Lower lobe of right lung (tissue), 2 donors: ENCODE data around the gene ZC3H15. TPM values are rescaled to one million over a fixed set of nuclear protein-coding genes. Genes with fewer than 3 reads are reported as not detected.
A peak's percentile ranks its signal among the peaks of the same experiment; 100 is the strongest.

ENCODE experiments used
- ATAC-seq, 2 donors: fragments of 200-7000 bp; cut with Tn5 transposase; one replicate each; pipeline ENCODE4 v1.9.1; 2020 to 2022; ENCODE audit warnings: mild to moderate bottlenecking in 2 of 2, moderate library complexity in 2 of 2
- DNase-seq: peaks from one replicate; pipeline ENCODE4 v3.0.0-alpha.2; 2020
- H3K27ac ChIP-seq: fragments of 200-600 bp; one replicate; pipeline ENCODE4 v1.8.0; 2022
- H3K27me3 ChIP-seq: fragments of 200-600 bp; one replicate; pipeline ENCODE4 v1.8.0; 2022; ENCODE audit warnings: low read depth
- H3K36me3 ChIP-seq: fragments of 200-600 bp; one replicate; pipeline ENCODE4 v1.8.0; 2022; ENCODE audit warnings: mild to moderate bottlenecking
- H3K4me1 ChIP-seq: fragments of 200-600 bp; one replicate; pipeline ENCODE4 v1.8.0; 2022
- H3K4me3 ChIP-seq: fragments of 200-600 bp; one replicate; pipeline ENCODE4 v1.8.0; 2022; ENCODE audit warnings: mild to moderate bottlenecking
- H3K9me3 ChIP-seq: fragments of 200-600 bp; one replicate; pipeline ENCODE4 v1.8.0; 2022
- CTCF ChIP-seq: fragments of 200-600 bp; IDR thresholded peaks from one replicate; pipeline ENCODE4 v1.8.0; 2022; ENCODE audit warnings: antibody characterized with exemption, mild to moderate bottlenecking
- intact Hi-C: fragments of 100-400 bp; cut with DNase I; formaldehyde crosslinking; loops from one replicate; pipeline ENCODE4 v1.11.0; 2022
- total RNA-seq: library from RNA; stranded (reverse); fragmentation: NEBNext Ultra II Directional; extraction: Animal tissue kit (Norgen Biotek cat#: 25700); gene quantifications from one replicate; pipeline ENCODE4 v1.2.1, GENCODE V29; 2021
- donor health status: DM: no; HTN: yes; CAD: no; lungs with severe emphysema.

Gene ZC3H15
- total RNA-seq, 1 donor from 2014 or later = 44.2 TPM

DNA sequence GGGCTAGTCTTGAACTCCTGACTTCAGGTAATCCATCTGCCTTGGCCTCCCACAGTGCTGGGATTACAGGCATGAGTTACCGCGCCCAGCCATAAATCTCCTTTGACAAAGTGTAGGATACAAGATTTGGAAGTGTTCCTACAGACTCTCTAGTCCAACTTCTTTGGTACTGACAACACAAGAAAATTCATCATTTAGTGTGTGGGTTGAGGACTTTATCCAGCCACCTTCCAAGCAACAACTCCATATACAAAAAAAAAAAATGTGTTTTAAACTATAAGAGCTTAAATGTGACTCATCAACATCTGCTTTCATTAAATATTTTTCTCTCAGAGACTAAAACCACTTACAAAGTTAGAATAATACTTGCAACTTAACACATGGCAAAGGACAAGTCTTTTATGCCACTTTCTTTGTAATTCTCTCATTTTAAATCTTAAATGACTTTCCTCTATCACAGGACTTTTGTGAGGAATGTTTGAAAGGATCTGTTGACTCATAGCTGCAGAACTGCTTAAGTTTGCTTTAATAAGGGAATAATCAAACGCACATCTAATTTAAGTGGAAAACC, 57.6 kb downstream of the ZC3H15 start:
- DNase-seq (no peak), ATAC-seq (no peak)
- no peak for TF ChIP-seq CTCF
- no peaks in the 10 kb centered on the region for H3K27me3 ChIP-seq
- H3K4me3 ChIP-seq = no peak overlapping the region
- H3K9me3 ChIP-seq = no peaks in the 10 kb centered on the region
- peak overlapping the region; percentile 25 for H3K27ac ChIP-seq
- intact Hi-C loops = no loop called here
- H3K36me3 ChIP-seq = no peaks in the 10 kb centered on the region
- H3K4me1 ChIP-seq = peaks cover 5% of the 10 kb centered on the region

- Histone ChIP-seq H3K9me3 (no peaks in the 10 kb centered on the region), H3K4me3 (no peak overlapping the region), H3K27me3 (no peaks in the 10 kb centered on the region), H3K36me3 (no peaks in the 10 kb centered on the region), H3K27ac (peak overlapping the region; percentile 25), H3K4me1 (peaks cover 5% of the 10 kb centered on the region)
- DNase-seq (no peak), ATAC-seq (peak; percentile 70 to 93)
- intact Hi-C loops = no loop called here
- TF ChIP-seq CTCF = no peak
These were observed 58.2 kb downstream of the ZC3H15 start for GRCh38 chr2:186544255-186544675.

- Histone ChIP-seq H3K27ac (no peak overlapping the region), H3K9me3 (no peaks in the 10 kb centered on the region), H3K27me3 (no peaks in the 10 kb centered on the region), H3K36me3 (no peaks in the 10 kb centered on the region), H3K4me3 (no peak overlapping the region), H3K4me1 (peaks cover 5% of the 10 kb centered on the region)
- no peak for ATAC-seq
- DNase-seq = no peak
- TF ChIP-seq CTCF = no peak
- intact Hi-C loops = no loop called here
These were observed 60.8 kb downstream of the ZC3H15 start for GRCh38 chr2:186546846-186547245.

DNA sequence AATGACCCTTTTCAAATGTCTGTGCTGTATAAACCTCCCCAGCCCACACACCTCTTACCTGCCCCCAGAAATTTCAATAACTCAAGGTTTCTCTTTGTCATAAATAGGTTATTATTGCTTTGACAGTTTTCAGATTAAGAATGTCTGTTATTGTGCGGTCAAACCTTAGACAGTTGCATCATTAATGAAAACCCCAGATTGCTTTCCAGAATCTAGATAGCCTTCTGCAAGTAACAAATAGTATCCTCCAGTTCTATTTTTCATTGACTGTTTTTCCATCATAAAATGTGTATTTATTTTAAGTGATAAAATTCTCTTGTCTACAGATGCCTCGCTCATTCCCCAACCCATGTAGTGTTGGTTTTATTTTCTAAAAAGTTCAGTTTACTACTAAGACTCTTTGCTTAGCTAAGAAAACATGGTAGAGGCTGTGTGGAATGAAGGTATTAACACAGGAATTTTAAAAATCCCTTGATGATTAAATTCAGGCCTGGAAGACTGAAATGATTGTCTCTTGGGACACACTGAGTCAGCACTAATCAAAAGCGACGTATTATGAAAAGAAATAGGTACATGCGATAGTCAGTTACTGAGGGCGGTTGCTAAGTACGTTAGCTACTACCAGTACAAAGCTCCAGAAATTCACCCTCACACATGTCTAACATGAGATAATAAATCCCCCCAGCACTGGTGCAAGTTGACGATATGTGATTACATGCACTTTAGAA, 65.4 kb downstream of the ZC3H15 start:
- Histone ChIP-seq H3K4me3 (no peak overlapping the region), H3K4me1 (no peaks in the 10 kb centered on the region), H3K9me3 (no peaks in the 10 kb centered on the region), H3K27me3 (no peaks in the 10 kb centered on the region), H3K27ac (no peak overlapping the region), H3K36me3 (no peaks in the 10 kb centered on the region)
- intact Hi-C loops = no loop called here
- TF ChIP-seq CTCF = no peak
- DNase-seq = no peak
- no peak for ATAC-seq

- H3K27me3 ChIP-seq = no peaks in the 10 kb centered on the region
- H3K36me3 ChIP-seq = no peaks in the 10 kb centered on the region
- H3K9me3 ChIP-seq = no peaks in the 10 kb centered on the region
- intact Hi-C loops = no loop called here
- no peak for TF ChIP-seq CTCF
- H3K27ac ChIP-seq = no peak overlapping the region
- ATAC-seq (no peak), DNase-seq (no peak)
- no peaks in the 10 kb centered on the region for H3K4me1 ChIP-seq
- no peak overlapping the region for H3K4me3 ChIP-seq
These were observed 68.4 kb downstream of the ZC3H15 start for GRCh38 chr2:186554429-186554828.
